GM21447 (cell line): ENCODE results near the gene PPP1R16B.
"Not testable (repeated sequence)": the region's sequence is repeated elsewhere in the genome, so short reads cannot be mapped to it uniquely, and the experiment has no call there.

Experiments
- ATAC-seq: cut with Tn5 transposase; IDR thresholded peaks from one replicate; pipeline ENCODE4 v1.9.1; 2021; ENCODE audit not compliant: unreplicated experiment

PPP1R16B gene

DNA sequence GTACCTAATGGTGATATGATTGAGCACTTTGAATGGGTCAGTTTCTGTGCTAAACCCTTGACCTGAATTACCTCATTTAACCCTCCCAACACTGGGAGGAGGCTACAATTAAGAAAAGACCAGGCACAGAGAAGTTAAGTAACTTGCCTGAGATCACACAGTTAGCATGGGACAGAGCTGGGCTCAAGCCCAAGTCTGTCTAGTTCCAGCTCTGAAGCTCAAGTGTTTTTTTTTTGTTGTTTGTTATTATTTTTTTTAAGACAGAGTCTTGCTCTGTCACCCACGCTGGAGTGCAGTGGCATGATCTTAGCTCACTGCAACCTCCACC is 124.7 kb downstream of the PPP1R16B start:
- no peak for ATAC-seq

DNA sequence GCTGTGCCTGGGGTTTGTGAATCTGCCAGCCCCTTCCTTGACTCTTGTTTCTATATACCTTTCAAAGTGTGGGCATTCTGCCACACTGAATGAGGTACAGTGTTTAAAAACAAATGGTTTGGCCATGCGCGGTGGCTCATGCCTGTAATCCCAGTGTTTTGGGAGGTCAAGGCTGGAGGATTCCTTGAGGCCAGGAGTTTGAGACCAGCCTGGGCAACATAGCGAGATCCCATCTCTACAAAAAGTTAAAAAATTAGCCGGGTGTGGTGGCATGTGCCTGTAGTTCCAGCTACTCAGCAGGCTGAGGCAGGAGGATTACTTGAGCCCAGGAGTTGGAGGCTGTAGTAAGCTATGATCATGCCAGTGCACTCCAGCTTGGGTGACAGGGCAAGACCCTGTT is 126.5 kb downstream of the PPP1R16B start:
- no peak for ATAC-seq

DNA sequence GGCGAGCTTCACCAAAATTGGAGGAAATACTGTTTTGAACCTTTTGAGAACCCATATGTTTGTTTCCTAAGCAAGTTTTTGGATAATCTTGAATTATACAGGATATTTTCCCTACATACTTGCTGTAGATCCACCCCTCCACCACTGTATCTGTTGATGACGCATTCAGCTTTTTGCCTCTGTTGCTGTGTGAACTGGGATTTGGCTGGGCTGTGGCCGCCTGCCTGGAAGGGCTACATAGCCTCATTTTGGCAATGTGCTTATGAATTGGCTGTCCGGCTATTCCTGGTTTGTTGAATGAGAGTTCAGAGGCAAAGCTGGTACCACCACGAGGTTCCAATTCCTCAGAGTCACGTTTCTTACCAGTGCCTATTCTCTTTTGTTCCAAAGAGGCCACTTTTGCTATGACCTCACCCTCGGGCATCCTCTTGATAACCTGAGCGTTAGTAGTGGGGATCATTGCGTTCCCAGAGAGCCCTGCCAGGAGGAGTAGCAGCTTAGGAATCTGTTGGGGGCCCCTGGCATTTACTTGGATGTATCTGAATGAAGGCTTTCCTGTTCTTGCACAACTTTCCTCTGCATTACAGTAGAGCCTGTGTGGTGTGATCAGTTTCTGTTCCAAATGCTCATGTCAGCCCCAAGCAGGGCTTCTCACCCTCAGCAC is 127.1 kb downstream of the PPP1R16B start:
- ATAC-seq = no peak

- ATAC-seq = no peak
These were observed 129.0 kb downstream of the PPP1R16B start for GRCh38 chr20:38934530-38934929.

DNA sequence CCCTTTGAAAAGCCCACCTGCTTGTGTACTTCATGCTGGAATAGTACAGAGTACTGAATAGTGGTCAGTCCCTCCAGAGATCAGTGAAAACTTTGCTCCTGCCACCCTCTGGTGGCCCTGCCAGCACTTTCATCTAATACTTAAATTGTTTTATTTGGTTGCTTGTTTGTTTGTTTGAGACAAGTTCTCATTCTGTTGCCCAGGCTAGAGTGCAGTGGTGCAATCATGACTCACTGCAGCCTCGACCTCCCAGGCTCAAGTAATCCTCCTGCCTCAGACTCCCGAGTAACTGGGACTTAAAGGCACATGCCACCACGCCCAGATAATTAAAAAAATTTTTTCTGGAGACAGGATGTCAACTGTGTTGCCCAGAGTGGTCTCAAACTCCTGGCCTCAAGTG is 129.8 kb downstream of the PPP1R16B start:
- no peak for ATAC-seq

DNA sequence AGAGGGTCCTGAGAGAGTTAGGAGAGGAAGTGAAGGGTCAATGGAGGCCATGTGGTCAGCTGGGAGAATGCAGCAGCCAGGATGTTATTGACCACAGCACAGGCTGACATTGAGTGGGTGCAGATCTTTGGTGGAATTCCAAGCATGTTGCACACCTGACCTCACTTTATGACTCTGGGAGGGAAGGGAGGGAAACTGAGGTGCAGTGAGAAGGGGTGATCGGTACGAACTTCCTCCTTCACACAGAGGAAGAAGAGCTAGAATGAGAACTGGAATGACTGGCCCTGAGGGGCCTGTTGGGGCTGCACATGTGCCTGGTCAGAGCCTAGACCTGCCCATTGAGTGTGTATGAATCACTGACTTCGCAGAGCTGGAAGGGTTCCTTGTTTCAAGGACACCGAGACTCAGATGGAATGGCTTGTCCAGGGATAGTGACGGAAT is 130.5 kb downstream of the PPP1R16B start:
- no peak for ATAC-seq

DNA sequence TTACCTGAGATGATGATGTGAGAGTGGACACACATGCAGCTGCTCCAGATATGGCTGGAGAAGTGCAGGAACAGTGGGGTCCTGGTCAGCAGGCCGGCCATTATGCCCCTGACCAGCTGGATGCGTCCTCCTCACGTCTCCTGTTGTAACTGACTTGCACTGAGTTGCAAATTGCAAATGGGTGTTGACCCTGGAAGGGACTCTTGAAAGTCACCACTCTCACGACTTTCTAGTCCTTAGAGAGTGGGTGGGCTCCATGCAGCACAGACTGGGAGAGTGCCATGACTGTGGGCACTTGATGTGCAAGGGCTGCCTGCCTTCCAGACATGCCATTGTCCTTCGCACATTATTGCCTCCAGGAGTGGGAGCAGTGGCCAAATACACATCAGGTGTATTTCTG is 131.5 kb downstream of the PPP1R16B start:
- ATAC-seq = no peak

GRCh38 chr20:38937978-38938473 is 132.5 kb downstream of the PPP1R16B start:
- ATAC-seq = no peak

- ATAC-seq = no peak
These were observed 134.2 kb downstream of the PPP1R16B start for GRCh38 chr20:38939686-38940085.

DNA sequence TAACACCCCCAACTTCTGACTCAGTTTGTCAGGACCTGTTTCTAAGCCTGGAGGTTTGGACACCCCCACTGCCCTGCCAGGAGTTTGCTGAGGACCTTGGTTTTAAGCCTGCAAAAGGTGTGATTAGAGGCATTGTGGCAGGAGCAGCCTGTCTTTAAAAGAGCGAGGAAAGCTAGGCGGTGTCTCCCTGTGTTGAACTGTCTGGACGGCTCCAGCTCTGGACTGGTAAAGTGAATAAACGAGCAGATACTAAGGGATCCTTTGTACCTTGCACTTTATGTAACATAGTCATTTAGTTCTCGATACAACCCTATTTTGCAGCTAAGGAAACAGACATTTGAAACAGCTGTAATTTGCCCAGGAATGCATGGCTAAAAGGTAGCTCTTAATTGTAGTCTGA is 135.1 kb downstream of the PPP1R16B start:
- no peak for ATAC-seq

GRCh38 chr20:38941726-38942389 is 136.4 kb downstream of the PPP1R16B start:
- no peak for ATAC-seq

GRCh38 chr20:38945012-38945411 is 139.5 kb downstream of the PPP1R16B start:
- no peak for ATAC-seq

- no peak for ATAC-seq
These were observed 141.3 kb downstream of the PPP1R16B start for GRCh38 chr20:38946836-38947235.

- no peak for ATAC-seq
These were observed 142.4 kb downstream of the PPP1R16B start for GRCh38 chr20:38947931-38948362.

DNA sequence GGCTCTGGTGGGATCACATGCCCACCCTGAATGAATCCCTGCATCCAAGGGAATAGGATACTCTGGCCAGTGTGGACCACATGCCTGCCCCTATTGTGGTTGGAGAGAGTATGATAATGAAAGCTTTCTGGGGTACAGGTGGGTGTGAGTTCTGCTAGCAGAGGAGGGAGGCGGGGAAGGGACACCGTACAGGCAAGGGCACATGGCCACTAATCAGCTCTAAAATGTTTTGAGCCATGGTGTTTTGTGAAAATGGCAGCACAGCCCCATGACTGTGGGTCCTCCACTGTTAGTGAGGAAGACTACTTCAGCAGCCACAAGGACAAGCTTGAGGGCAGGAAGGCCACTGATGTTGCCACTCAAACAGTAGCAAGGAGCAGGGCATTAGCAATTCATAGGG is 144.8 kb downstream of the PPP1R16B start:
- no peak for ATAC-seq

DNA sequence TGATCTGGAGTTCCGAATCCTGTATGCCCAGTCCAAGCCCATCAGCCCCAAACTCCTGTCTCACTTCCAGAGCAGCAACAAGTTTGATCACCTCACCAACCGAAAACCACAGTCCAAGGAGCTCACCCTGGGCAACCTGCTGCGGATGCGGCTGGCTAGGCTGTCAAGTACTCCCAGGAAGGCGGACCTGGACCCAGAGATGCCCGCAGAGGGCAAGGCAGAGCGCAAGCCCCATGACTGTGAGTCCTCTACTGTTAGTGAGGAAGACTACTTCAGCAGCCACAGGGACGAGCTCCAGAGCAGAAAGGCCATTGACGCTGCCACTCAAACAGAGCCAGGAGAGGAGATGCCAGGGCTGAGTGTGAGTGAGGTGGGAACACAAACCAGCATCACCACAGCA is 146.1 kb downstream of the PPP1R16B start:
- no peak for ATAC-seq

DNA sequence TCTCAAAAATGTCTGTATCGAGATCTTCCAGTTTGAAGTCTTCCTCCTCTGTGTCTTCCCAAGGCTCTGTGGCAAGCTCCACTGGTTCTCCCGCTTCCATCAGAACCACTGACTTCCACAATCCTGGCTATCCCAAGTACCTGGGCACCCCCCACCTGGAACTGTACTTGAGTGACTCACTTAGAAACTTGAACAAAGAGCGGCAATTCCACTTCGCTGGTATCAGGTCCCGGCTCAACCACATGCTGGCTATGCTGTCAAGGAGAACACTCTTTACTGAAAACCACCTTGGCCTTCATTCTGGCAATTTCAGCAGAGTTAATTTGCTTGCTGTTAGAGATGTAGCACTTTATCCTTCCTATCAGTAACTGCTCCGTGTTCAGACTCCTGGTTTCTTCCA is 146.7 kb downstream of the PPP1R16B start:
- no peak for ATAC-seq

DNA sequence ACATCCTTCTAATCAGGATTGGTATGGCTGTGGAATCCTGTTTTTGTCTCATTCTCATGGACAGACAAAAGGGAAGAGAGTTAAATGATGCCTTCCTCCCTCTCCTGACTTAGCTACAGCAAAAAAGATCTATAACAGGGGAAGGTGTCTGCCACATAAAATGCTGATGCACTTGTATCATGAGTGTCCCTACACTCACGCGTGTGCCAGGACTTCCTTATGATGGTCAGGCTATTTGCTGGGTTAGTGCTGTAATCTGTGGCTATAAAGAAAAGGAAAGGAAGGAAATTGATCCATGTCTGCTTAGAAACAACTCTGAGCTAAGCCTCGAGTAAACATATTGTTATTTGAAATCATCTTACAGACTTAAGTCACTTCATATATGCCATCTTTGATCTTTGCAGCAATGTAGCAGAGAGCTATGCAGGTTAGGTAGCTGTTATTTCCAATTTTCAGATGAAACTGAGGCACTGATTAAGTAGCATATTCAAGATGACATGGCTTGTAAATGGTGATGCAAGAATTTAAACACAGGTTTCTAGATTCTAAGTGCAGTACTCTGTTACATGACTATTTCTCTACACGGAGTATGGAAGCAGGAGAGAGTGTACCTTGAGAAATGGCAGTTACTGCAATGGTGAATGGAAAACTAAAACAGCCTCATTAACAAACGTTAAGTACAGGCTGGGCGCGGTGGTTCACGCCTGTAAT is 148.3 kb downstream of the PPP1R16B start:
- ATAC-seq = no peak

DNA sequence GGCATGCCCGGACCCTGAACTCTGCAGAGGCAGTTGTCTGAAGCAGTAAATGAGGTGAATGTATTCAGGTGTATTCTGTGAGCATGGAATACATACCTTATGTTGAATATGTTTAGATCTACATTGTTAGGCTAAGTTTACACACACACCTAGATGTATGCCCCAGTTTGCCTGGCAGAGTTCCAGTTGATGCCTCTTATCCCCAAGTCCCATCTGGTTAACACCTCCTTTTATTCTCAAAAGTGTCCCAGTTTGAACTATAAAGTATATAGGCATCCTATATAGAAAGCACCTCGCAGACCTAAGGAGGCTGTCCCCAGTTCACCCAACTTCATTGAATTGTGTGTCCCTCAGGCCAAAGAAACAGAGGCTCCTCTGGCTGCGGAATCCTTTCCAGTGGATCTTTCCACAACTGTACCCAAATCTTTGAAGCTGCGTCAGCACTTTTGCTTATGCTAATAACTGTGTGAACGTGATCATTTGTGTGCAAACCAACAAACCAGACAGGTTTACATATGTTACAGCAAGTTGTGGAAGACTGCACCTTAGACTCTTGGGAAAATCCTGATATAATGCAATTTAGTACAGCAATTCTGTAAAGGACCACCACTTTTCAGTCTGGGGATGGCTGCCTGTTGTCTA is 151.9 kb downstream of the PPP1R16B start:
- no peak for ATAC-seq

DNA sequence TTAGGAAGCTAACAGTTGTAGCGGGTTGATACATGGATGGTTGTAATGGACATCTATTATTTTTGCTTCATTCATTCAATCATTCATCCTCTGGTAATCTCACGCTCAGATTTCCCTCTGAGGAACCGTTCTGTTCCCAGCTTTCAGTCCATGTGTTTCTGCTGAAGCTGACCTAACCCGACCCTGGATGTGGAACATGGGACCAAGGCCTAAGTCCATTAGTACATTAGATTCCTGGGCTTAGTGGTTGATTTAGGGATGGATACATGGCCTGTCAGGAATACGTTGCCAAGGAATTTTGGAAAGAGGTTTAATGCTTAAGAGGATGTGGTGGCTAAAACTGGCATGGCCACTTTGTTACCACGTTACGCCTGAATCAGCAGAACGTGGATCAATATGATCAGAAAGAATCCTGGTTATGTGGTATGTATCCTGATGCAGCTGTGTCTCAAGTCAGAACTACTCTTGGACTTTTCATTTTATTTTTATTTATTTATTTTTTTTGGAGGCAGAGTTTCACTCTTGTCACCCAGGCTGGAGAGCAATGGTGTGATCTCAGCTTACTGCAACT is 152.5 kb downstream of the PPP1R16B start:
- ATAC-seq = no peak

- not testable (repeated sequence) for ATAC-seq
These were observed 154.7 kb downstream of the PPP1R16B start for GRCh38 chr20:38960187-38960687.
